HG02642 (cell line): ENCODE measurements around the gene ABCA13.

Experiments used
- ATAC-seq: cut with Tn5 transposase; IDR thresholded peaks from one replicate; pipeline ENCODE4 v1.9.1; 2021; ENCODE audit warnings: mild to moderate bottlenecking; ENCODE audit not compliant: unreplicated experiment, poor library complexity

Gene ABCA13

DNA sequence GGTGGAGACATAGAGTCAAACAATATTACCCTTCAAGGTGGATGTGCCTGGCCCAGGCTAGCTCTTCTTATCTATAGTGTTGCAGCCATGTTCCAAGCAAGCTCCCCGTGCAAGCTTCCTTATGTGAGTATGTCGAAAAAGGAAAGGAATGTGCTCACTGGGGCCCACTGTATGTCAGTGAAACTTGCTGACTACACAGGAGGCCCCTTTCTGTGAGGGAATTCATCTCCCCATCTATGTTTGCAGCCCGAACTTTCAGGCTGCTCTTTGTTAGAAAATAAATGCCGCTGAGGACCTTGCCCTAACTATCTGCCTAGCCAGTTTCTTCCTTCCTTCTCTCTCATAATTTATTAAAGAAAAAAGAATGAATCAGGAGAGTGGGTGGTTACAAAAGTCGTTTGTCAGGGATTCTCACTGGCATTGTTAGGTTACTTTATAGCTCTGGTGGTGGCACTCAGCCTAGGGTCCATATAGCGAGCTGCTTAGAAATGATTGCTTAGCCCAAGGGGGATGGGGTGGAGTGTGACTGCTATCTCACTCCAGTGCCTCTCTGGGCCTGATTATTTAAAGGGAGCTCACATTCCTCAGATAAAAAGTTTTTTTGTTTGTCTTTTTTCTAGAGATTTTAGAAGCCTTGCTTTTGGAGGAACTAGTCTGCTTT is 302.1 kb downstream of the ABCA13 start:
- no peak for ATAC-seq

DNA sequence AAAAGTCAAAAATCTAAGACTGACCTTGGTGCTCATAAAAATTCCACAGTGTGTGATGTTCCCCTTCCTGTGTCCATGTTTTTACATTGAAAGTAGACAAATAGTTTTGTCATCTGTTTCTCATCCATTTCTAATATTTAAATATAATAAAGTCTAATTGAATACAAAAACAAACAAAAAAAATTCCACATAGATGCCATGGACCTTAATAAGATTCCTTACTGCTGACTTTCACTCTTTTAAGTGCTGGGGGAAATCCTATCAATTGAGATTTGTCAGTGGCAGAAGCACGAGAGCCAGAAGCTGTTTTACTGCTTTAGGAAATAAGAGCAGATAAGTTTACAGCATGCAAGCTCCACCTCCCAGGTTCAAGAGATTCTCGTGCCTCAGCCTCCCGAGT is 310.0 kb downstream of the ABCA13 start:
- no peak for ATAC-seq

DNA sequence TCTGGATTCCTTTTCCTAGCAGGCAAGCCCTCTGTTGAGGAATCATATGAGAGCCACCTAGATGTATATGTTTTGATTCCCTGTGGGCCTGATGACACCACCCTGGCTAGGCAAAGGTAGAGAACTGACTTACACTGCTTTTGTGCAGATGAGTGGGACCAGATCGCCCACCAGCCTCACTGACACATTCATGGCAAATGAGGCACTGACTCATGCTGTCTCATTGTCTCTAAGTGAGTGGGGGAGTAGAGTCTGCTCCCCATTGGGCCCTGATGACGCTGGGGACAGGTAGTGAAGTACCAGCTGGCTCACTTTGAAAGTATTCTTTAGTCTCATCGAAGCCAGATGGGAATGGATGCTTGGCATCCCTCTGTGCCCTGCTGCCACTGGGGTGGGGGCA is 326.3 kb downstream of the ABCA13 start:
- ATAC-seq, result no peak

DNA sequence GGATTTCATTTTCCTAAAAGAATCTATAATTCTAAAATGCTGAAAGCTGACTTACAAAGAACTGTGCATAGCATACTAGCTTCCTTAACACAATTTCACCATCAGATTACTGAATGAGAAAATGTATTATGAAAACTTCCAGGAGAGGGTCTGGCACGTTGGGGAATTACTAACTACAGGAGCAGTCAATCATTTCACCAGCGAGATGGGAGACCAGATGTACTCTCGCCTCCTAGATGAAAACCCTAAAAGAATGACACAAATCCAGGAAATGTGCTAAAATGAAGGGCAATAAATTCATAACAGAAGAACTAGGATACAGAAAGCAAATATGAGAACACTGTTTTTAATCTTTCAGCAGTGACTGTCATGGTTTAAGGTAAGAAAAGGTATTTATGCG is 330.8 kb downstream of the ABCA13 start:
- no peak for ATAC-seq

DNA sequence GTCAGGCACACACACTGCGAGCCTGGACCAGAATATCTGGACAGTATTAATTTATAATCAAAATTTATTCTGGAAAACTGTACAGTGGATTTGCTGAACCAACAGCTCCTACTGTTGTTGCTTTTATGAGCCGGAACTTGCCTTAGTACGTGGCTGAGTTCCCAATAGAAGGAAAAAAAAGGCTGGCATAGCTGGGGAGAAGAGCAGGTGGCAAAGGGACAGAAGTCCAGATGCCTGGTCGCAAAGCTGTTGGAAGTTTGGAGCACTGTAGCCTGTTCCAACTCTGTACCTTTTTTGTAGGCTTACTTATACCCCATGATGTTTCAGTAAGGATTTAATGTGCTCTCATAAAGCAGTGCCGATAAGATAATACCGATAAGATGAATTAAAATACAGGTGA is 333.8 kb downstream of the ABCA13 start:
- ATAC-seq, result no peak

DNA sequence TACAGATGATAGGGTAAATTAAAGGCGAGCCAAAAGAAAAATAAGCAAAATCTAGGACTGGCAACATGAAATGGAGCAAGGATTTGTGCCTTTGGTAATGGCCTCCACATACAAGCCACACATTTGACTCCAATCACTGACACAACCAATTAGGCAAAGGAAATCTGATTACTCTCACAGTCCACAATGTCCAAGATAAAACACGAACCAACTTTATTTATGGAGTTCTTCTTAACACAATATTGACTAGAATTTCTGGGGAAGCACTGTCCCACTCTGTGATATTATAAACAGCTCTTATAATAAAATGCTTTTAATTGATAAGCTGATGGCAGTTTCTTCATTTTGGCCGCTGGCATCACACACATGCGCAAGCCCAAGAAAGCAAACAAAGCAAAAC is 334.2 kb downstream of the ABCA13 start:
- ATAC-seq, result no peak

DNA sequence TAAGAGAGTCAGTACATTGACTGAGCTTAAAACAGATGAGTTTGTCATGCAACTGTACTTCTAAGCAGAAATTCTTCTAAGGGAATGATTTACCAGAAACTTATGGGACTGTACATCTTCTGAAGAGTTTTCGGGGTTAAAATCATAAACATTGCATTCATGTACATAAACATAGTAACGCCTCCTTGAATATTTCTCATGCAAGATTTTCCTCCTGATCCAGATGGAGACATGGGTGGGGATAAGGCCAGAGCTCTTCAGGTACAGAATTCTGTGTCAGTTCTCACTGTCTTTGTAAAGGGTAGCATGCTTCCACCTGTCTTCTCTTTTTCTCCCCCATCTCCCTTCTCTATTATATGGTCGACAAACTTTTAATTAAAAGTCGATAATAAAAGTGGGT is 335.3 kb downstream of the ABCA13 start:
- ATAC-seq, result no peak

DNA sequence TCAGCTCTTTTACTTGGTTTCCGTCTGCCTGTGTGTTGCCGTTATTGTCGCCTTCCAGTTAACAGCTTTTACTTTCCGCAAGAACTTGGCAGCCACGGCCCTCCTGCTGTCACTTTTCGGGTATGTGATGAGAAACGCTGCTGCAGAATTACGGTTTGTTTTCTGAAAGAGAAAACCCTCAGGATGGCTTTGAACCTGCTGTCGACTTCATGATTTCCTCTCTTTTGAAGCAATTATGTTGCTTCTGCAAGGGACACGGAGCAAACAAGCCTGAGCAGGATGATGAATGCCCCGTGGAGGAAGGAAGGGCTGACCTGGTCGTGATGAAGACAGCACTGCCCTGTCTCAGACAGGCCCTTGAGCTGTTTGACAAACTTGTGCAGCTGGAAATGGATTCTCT is 339.8 kb downstream of the ABCA13 start:
- no peak for ATAC-seq

DNA sequence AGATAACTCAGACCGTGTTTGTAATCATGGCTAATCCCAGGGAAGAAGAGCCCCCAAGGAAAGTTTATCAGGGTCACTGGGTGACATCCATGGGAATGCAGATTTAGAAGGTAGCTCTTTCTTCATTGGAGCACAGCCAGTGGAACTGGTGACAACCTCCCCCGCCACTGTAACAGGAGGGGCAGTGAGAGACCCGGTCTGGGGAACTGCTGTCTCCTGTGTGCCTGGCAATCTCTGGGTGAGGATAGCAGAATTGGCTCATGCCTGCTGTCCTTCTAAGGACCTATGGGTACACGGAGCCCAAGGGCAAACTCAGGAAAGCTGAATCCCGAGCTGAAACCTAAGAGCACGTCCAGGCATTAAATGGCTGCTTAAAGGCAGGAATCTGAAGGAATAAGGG is 341.6 kb downstream of the ABCA13 start:
- no peak for ATAC-seq

DNA sequence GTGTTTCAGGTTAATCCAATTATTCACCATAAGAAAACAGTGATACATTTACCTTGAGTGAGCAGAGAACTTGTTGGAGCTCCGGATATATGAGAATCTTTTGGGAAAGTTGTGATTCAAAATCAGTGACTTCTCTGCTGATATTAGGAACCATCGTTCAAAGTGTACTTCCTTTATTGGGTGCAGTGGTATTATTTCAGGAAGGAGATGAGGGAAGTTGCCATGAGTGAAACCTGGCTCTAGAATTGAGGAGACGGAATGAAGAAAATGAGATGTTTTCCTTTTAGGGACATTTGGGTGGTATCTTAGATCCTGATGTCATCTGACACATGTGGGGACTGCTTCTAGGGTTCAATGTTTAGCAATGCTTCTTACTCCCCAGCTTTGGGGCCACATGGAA is 343.9 kb downstream of the ABCA13 start:
- ATAC-seq, result no peak

DNA sequence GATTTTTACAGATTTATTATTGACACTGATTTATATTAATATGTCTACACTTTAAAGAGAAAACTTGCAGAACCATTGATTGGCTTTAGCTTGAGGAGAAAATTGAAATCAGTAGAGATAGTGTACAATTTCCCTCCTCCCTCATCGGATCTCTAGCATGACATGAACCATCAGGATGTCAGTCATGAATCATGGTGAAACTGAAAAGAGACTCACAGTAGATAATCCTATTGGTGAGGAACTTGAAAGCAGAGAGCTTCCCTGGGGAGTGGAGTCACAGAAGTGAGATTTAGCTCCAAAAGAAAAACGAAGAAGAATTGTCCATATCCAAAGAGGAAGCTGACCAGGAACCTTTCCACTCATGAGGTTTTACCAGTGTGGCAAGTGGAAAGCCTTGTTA is 346.8 kb downstream of the ABCA13 start:
- ATAC-seq, result no peak

DNA sequence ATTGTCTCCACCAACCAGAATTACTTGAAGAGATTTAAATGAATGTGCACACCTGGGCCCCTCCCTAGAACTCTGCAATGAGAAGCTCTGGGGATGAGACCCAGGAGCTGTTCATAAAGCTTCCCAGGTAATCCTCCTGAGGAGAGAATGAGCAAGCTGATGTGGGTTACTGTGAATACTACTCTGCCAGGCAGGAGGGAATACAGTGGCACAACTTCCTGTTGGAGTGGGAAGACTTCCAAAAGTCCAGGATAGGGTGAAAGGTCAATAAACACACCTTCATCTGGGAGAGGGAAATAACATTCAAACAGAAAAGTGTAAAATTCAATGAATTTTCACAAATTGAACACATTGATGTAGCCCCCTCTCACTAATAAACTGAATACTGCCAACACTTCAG is 351.4 kb downstream of the ABCA13 start:
- no peak for ATAC-seq

DNA sequence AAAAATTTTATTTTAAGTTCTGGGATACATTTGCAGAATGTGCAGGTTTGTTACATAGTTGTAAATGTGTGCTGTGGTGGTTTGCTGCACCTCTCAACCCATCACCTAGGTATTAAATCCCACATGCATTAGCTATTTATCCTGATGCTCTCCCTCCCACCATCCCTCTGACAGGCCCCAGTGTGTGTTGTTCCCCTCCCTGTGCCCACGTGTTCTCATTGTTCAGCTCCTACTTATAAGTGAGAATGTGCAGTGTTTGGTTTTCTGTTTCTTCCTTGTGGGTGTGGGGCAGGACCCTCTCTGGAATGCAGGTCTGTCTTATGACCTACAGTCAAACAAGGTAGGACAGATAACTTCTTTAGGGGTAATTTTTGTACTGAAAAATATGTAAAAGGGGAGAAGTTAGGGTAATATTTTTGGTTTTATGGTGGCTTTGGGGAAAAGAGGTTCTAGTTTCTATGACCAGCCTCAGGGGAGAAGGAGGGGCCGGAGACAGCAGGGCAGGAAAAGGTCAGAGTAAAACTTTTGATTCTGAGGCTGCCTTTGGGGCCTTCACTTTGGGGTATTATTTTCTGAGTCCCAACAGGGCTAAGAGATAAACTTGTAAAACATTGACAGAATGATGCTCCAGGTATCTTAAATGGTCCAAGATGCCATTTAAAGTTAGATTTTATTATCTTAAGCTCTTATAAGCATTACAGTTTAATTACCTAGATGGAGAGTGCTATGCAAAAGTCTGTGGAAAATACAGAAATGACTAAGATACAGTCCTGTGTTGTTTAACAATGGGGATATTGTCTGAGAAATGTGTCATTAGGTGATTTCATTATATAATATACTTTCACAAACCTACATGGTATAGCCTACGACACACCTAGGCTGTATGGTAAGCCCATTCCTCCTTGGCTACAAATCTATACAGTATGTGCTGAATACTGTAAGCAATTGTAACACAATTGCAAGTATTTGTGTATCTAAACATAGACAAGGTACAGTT is 354.8 kb downstream of the ABCA13 start:
- ATAC-seq, result no peak

DNA sequence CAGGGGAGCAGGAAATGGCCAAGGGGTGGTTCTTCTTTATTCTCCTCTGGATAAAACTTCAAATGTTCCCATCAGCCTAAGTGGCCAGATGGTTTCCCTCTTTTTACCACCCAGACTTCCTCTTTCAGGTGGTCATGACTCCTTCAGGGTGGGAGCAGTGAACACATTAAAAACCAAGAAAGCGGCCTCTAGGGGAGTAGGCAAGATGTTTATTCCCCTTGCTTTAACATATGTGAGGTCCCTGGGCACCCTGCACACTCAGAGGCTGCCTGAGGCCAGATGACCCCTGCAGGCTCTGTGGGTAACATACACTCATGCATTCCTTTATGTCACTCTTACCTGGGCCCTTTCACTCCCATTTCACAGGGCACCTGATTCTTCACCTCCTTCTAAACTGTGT is 357.4 kb downstream of the ABCA13 start:
- ATAC-seq, result no peak

DNA sequence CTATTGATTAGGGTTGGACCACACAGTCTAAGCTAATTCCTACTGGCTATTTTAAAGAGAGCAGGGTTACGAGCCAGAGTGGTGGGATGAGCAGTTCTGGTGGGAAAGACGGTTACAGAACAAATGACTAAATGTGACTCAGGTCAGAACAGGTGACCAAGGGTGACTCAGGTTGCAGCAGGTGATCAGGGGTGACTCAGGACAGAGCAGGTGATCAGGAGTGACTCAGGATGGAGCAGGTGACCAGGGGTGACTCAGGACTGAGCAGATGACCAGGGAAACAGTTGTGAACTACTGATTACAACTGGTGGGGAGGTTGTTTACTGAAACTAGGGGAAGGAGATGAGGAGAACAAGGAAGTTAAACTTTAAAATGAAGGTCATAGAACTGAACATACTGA is 366.3 kb downstream of the ABCA13 start:
- ATAC-seq, result no peak

DNA sequence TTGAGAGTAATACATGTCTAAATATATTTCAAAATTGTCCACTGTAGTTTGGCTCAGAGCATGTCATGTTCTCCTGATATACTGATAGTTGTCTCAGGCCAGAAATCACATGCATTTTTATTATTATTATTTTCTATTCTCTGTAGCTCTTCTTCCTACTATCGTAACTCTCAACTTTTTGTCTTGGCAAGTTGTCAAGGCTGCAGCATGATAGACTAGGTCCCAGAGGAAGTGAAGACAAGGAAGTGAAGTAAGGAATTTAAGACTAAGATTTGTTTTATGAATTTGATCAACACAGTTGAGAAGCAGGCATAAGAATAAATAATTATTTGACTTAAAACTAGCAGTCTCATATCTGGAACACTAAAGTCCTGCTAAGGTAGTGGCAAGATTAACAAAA is 369.5 kb downstream of the ABCA13 start:
- no peak for ATAC-seq

DNA sequence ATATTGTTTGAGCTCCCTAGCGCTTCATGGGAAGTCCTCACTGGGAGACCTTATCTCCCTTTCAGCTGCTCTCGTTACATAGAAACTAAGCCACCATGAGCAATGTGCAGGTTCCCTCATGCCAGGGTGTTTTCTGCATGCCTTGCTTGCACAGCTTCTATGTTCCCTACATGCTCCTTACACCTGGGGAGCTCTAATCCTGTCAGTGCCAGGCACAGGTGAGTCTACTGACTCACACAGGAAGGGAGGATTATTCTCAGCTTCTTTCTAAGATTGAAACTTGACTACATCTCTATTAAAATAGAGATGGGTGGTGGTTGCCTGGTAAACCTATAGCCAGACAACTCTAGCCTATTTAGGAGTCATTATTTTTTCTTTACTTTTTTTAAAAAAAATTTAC is 377.4 kb downstream of the ABCA13 start:
- no peak for ATAC-seq

DNA sequence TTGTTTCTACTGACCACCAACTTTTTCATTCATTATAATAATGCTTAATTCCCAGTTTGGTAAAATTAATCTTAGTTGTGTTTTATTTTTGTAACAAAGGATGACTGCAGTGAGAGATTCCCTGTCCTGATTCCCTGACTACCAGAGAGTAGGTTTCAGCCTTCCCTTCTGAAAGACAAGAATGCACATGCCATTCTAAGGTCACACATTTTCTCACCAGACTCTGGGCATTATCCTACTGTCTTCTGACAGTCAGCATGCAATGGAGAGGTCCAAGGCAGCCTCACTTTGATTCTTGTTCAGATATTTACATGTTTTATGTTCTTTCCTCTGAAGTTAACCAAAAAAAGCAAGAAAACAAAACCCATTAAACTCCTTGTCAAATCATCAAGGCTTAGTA is 380.4 kb downstream of the ABCA13 start:
- ATAC-seq, result no peak

DNA sequence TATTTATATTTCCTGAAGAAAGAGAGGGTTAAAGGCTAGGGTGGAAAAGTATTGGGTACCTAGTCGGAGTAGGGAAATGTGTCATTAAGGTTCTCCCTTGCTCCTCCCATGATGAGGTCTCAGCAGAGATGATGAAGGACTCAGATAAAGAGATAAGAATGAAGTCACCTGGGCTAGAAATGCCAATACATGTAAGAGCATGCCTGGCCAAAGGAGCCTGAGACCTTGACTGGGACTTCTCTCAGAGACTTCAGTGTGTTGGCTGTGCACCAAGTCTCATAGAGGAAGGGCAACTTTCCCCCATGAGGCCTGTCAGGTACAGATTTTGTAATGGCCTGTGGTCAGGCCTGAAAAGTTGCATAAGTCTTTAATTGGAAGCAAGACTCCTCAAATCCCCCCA is 392.1 kb downstream of the ABCA13 start:
- no peak for ATAC-seq

DNA sequence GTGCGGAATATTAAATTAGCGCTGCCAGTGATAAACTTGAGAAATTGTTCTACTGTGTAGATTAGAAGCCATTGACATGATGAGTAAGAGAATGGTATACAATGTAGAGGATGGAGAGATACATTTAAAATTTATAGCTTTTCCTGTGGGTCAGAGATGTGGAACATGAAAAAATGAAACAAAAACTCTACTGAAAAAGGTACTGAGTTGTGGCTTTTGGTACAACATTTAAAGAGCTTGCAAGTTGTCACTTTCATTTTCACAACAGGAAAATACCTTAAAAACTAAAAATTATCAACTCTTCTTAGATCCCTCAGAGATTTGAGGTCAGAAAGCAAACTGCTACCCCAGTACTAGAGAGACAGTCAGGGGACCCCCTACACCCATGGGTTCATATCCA is 404.3 kb downstream of the ABCA13 start:
- ATAC-seq, result no peak

DNA sequence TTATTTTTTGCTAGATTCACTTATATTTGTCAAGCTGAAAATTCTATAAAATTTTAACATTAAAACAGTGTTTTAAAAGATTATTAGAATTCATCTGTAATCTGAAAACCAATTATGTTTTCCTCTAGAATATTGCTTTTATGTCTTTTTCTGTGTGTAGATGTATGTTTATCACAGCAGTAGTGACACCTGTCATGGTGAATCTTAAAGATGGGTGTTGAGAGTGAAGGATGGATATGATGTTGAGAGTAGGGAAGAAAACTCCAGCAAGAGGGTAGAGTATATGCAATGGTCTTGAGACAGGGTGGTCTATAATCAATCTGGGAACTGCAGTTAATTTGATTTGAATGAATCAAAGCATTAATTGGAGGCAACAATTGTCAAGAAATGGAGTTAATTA is 416.2 kb downstream of the ABCA13 start:
- ATAC-seq, result no peak

DNA sequence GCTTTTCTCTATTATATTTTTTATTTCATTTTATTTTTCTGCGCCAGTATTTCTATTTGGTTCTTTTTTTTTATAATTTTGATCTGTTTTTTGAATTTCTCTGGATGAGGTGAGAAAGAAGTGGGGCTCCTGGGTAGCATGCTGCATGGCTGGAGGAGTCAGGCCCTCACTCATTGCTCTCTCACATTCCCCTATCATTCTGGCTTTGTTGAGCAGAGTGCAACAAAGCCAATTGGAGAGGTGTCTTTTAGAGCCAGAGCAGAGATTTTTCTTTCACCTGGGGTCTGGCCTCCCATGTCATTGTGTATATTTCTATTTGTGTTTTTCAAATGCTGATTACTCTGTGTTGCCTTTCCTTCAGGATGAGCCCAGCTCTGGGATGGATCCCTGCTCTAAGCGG is 423.1 kb downstream of the ABCA13 start:
- no peak for ATAC-seq
